ENCODE measurements around the gene ZNF687.
A peak's percentile ranks its signal among the peaks of the same experiment; 100 is the strongest.
"Not testable (repeated sequence)": the region's sequence is repeated elsewhere in the genome, so short reads cannot be mapped to it uniquely, and the experiment has no call there.

ZNF687 gene, protein sequence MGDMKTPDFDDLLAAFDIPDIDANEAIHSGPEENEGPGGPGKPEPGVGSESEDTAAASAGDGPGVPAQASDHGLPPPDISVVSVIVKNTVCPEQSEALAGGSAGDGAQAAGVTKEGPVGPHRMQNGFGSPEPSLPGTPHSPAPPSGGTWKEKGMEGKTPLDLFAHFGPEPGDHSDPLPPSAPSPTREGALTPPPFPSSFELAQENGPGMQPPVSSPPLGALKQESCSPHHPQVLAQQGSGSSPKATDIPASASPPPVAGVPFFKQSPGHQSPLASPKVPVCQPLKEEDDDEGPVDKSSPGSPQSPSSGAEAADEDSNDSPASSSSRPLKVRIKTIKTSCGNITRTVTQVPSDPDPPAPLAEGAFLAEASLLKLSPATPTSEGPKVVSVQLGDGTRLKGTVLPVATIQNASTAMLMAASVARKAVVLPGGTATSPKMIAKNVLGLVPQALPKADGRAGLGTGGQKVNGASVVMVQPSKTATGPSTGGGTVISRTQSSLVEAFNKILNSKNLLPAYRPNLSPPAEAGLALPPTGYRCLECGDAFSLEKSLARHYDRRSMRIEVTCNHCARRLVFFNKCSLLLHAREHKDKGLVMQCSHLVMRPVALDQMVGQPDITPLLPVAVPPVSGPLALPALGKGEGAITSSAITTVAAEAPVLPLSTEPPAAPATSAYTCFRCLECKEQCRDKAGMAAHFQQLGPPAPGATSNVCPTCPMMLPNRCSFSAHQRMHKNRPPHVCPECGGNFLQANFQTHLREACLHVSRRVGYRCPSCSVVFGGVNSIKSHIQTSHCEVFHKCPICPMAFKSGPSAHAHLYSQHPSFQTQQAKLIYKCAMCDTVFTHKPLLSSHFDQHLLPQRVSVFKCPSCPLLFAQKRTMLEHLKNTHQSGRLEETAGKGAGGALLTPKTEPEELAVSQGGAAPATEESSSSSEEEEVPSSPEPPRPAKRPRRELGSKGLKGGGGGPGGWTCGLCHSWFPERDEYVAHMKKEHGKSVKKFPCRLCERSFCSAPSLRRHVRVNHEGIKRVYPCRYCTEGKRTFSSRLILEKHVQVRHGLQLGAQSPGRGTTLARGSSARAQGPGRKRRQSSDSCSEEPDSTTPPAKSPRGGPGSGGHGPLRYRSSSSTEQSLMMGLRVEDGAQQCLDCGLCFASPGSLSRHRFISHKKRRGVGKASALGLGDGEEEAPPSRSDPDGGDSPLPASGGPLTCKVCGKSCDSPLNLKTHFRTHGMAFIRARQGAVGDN

GRCh38 chr1:151281969-151282882, at the start of gene ZNF687:
TSS of gene ZNF687 (plus strand) at chr1:151282299. CDS start at chr1:151286292, 3,993 bp downstream.
- peak; percentile 100 for DNase-seq

GRCh38 chr1:151235235-151235634, 46.9 kb upstream of the ZNF687 start:
- DNase-seq: no peak

- DNase-seq: no peak
Measured at GRCh38 chr1:151237678-151238466, 44.2 kb upstream of the ZNF687 start.

GRCh38 chr1:151238467-151238739, 43.7 kb upstream of the ZNF687 start:
- no peak for DNase-seq

DNA sequence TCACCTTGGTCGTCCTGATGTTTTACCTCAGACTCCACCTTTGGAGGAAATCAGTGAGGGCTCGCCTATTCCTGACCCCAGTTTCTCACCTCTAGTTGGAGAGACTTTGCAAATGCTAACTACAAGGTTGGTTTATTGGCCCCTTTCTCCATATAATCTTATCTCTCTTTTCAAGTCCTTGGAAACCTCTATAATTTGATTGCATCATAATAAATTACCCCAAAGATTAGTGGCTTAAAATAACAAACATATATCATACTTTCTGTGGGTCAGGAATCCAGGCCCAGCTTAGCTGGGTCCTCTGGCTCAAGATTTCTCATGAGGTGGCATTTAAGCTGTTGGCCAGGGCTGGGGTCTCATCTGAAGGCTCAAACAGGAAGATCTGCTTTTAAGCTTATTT, 39.7 kb upstream of the ZNF687 start:
- no peak for DNase-seq

GRCh38 chr1:151243683-151244216, 38.3 kb upstream of the ZNF687 start:
- DNase-seq: no peak

GRCh38 chr1:151246786-151247185, 35.3 kb upstream of the ZNF687 start:
- DNase-seq: no peak

DNA sequence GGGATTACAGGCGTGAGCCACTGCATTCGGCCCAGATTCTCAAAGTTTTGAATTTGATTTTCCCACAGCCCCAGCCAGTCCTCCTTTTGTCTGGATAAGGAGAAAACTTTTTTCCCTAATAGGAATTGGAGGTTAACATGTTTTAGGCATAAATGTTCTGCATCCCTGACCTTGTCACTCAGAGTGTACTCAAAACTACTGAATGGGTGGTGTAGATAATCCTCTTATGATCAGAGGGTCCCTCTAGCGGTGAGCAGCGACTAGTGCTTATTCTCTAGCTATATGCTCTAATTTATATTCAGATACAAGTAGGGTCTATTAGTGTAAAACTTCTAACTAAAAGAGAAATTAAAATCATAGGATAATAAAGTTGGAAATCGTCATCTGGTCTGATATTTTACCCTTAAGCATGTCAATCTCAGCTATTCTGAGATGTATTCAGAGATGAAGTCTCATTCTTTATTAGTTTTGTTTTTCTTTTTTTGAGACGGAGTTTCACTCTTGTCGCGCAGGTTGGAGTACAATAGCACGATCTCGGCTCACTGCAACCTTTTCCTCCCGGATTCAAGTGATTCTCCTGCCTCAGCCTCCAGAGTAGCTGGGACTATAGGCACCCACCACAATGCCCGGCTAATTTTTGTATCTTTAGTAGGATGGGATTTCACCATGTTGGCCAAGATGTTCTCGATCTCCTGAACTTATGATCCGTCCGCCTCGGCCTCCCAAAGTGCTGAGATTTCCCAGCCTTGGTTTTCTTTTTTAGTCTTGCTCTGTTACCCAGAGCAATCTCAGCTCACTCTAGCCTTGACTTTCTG, 30.2 kb upstream of the ZNF687 start:
- peak; percentile 84 to 95 for DNase-seq

DNA sequence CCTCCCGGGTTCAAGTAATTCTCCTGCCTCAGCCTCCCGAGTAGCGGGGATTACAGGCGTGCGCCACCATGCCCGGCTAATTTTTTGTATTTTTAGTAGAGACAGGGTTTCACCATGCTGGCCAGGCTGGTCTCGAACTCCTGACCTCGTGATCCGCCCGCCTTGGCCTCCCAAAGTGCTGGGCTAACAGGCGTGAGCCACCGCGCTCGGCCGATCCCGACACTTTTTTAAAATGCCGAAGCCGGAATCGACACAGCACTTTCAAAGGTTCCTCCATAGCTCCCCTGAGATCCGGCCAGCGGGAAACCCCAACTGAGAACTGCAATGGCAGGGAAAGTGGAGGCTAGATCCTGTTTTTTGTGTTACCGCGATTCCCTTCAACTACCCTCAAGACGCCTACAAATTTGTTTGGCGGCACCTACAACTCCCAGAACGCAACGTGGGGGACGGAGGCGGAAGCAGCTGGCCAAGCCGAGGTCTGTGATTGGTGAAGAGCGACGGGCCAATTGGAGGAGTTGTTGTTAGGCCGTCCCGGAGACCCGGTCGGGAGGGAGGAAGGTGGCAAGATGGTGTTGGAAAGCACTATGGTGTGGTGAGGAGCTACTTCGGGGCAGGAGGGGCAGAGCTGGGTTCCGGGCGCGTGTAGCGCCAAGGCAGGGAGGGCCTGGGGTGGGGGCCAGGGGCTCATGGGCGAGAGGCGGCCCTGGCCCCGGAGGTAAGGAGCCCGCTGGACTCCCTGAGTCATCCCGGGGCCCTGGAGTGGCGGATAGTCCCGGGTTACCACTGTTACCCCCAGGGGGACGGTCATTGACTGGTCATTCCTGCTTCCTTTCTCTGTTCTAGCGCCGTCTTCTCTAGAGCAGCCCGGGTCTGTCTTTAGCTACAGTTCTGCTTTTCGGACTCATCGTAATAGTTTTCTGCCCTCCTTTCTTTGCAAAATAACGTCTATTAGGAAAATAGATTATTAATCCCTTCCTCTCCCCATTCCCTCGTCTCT, 27.6 kb upstream of the ZNF687 start, which contains the start of gene PSMD4:
PSMD4 (plus strand) TSS at position 518 of the 997 bp plus-strand sequence; CDS start at position 567, 49 bp downstream.
- peak; percentile 100 for DNase-seq

DNA sequence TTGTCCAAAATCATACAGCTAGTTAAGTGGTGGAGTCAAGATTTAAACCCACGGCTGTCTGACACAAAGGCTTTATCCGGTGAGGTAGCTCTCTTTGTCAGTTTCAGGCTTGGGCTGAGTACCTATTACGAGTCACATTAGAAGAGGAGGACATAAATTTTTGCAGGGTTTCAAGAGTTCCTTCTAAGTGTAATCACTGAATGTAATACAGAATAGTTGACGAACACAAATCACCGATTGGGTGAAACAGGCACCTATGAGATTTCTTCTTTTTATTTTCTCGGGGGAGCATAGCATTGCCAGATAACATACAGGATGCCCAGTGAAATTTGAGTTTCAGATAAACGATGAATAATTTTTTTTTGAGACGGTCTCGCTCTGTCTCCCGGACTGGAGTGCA, 26.7 kb upstream of the ZNF687 start:
- no peak for DNase-seq

- DNase-seq: no peak
Measured at GRCh38 chr1:151259351-151259750, 22.7 kb upstream of the ZNF687 start.

GRCh38 chr1:151265446-151266236, 16.5 kb upstream of the ZNF687 start:
- DNase-seq: no peak

GRCh38 chr1:151266315-151266714, 15.8 kb upstream of the ZNF687 start:
- no peak for DNase-seq

GRCh38 chr1:151266821-151267220, 15.3 kb upstream of the ZNF687 start:
- DNase-seq: no peak

- DNase-seq: no peak
Measured at GRCh38 chr1:151267760-151268159, 14.3 kb upstream of the ZNF687 start.

DNA sequence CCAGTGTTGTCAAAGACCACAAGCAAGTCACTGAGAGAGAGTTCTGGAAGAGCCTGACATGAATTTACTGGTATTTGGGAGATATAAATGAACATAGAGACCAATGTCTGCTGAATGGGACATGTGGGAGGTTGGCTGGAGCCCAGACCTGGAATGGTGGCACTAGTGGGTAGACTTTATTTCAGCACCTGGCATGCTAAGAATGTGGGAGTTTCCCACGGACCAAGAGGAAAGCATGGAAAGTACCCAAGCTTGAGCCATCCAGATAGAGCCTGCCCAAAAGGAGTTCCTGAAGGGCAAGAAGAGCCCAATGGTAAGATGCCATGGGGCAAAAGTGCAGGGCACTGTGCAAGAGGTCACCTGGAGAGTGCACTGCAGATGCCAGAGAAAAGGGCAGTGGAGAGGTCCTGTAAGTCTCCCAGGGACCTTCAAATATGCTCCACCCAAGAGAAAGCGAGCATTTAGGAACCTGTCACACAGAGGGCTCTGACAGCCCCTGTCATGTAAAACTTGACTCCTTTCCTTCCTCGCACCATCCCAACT, 8.1 kb upstream of the ZNF687 start:
- DNase-seq: no peak

DNA sequence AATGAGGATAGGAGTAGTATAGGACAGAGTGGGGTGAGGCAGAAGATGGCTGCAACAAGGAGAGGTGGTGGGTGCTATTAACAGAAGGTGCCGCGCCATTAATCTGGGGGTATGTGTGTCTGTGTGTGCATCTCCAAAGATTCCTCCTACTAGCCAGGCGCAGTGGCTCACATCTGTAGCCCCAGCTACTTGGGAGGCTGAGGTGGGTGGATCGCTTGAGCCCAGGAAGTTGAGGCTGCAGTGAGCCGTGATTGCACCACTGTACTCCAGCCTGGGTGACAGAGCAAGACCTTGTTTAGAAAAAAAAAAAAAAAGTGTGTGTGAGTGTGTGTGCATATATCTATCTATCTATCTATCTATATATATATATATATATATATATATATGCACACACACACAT, 6.8 kb upstream of the ZNF687 start:
- DNase-seq: not testable (repeated sequence)

DNA sequence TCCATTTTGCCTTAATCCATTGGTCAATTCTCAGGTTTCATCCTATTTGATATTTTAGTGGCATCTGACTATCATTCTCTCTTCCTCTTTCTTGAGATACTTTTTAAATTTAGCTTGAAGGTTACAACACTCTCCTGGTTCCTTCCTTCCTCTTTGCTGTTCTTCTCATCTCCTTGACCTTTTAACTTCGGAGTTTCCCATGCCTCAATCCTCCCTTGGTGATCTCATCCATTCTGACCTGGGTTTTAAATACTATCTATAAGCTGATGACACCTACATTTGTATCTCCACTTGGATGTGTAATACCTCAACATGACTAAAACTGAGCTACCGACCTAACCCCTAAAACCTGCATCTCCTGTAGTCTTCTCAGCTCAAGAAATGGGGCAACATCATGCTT, 4.8 kb upstream of the ZNF687 start:
- DNase-seq: no peak

Data from SHP77 (cell line).